ENCODE measurements around the gene CEP43. TPM values are rescaled to one million over a fixed set of nuclear protein-coding genes. Genes with fewer than 3 reads are reported as not detected.

CEP43 gene
- total RNA-seq, 1 experiment from 2014 or later: 25.1 TPM

- CTCF ChIA-PET: no interaction called here
- ATAC-seq (no peak), DNase-seq (ENCODE audit: low spot score) (no peak)
- TF ChIP-seq TCF7 (CRISPR knock-in tag; IDR thresholded peaks at IDR 0.05; ENCODE audit: low read depth): no peak
- no peak for TF ChIP-seq TEAD4 (CRISPR knock-in tag; IDR thresholded peaks at IDR 0.05)
- no peak for TF ChIP-seq CTCF (IDR thresholded peaks at IDR 0.05)
- TF ChIP-seq ARID4B (CRISPR knock-in tag; IDR thresholded peaks at IDR 0.05; ENCODE audit: borderline replicate concordance): no peak
- H3K27me3 Mint-ChIP-seq (ENCODE audit: low read depth): no peaks in the 10 kb centered on the region
- peaks cover 66% of the 10 kb centered on the region for H3K36me3 Mint-ChIP-seq
- H3K27ac Mint-ChIP-seq: no peak overlapping the region
- no peaks in the 10 kb centered on the region for H3K4me1 Mint-ChIP-seq
- POLR2A ChIA-PET: interaction anchor here (1.0 kb wide), 1 partner anchor 9 kb away, joined by 3 read pairs; the partner anchor contains the start of gene CEP43
- no peaks in the 10 kb centered on the region for H3K9me3 Mint-ChIP-seq
- no peak overlapping the region for H3K4me3 Mint-ChIP-seq
Measured at GRCh38 chr6:167007985-167008384, 8.8 kb downstream of the CEP43 start.

DNA sequence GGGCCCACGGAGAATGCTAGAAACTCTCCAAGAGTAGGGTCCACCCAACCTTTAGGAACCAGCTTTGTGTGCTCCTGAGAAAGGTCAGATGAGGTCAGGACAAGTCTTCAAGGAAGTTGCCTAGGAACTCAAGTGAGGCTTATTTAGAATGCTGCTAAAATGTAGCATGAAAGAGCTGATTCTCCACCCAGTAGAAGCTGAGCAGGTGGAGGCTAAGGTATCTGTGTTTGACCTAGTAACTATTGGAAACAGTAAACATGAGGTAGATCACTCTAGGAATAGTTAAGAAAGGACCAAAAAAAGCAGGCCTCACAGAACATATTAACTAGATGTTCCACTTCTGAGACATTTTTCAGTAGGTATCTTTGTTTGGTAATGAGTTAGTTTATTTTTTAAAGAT is 13.9 kb downstream of the CEP43 start:
- CTCF ChIA-PET: no interaction called here

More for the DNA sequence above, 13.9 kb downstream of the CEP43 start:
- Mint-ChIP-seq H3K4me3 (no peak overlapping the region), H3K36me3 (peaks cover 51% of the 10 kb centered on the region), H3K27me3 (ENCODE audit: low read depth) (no peaks in the 10 kb centered on the region), H3K4me1 (no peaks in the 10 kb centered on the region), H3K27ac (no peak overlapping the region), H3K9me3 (no peaks in the 10 kb centered on the region)
- no peak for TF ChIP-seq ZNF396 (CRISPR knock-in tag; IDR thresholded peaks at IDR 0.05; ENCODE audit: borderline replicate concordance)
- TF ChIP-seq FOXK1 (CRISPR knock-in tag; IDR thresholded peaks at IDR 0.05): no peak
- no peak for TF ChIP-seq GTF2I (CRISPR knock-in tag; conservative IDR thresholded peaks at IDR 0.05)
- no peak for TF ChIP-seq ZNF219 (CRISPR knock-in tag; IDR thresholded peaks at IDR 0.05; ENCODE audit: borderline replicate concordance)
- no peak for TF ChIP-seq ZNF263 (CRISPR knock-in tag; IDR thresholded peaks at IDR 0.05; ENCODE audit: low read depth)
- no peak for TF ChIP-seq MXD4 (CRISPR knock-in tag; IDR thresholded peaks at IDR 0.05; ENCODE audit: borderline replicate concordance)
- TF ChIP-seq IRF2 (CRISPR knock-in tag; IDR thresholded peaks at IDR 0.05; ENCODE audit: borderline replicate concordance, low read depth): no peak
- TF ChIP-seq ZNF121 (CRISPR knock-in tag; IDR thresholded peaks at IDR 0.05): no peak
- no peak for TF ChIP-seq ERG (CRISPR knock-in tag; IDR thresholded peaks at IDR 0.05)
- TF ChIP-seq EMX1 (CRISPR knock-in tag; IDR thresholded peaks at IDR 0.05): no peak
- no peak for TF ChIP-seq ZNF532 (CRISPR knock-in tag; IDR thresholded peaks at IDR 0.05; ENCODE audit: borderline replicate concordance)
- TF ChIP-seq, protein P1, sequence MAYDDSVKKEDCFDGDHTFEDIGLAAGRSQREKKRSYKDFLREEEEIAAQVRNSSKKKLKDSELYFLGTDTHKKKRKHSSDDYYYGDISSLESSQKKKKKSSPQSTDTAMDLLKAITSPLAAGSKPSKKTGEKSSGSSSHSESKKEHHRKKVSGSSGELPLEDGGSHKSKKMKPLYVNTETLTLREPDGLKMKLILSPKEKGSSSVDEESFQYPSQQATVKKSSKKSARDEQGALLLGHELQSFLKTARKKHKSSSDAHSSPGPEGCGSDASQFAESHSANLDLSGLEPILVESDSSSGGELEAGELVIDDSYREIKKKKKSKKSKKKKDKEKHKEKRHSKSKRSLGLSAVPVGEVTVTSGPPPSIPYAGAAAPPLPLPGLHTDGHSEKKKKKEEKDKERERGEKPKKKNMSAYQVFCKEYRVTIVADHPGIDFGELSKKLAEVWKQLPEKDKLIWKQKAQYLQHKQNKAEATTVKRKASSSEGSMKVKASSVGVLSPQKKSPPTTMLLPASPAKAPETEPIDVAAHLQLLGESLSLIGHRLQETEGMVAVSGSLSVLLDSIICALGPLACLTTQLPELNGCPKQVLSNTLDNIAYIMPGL (CRISPR knock-in tag; IDR thresholded peaks at IDR 0.05): no peak
- no peak for TF ChIP-seq NFYB (CRISPR knock-in tag; conservative IDR thresholded peaks at IDR 0.05; ENCODE audit: low read depth)
- TF ChIP-seq IRF1 (CRISPR knock-in tag; IDR thresholded peaks at IDR 0.05): no peak
- no peak for TF ChIP-seq HMGA2 (CRISPR knock-in tag; IDR thresholded peaks at IDR 0.05)
- POLR2A ChIA-PET: no interaction called here
- ATAC-seq (no peak), DNase-seq (ENCODE audit: low spot score) (no peak)
